Neuronal stem cell (in vitro differentiated cells): ENCODE data around the gene MTRF1L.

Source experiments
- DNase-seq: peaks from one replicate; pipeline ENCODE4 v3.0.0-alpha.2; 2013; ENCODE audit warnings: low spot score
- H2AFZ ChIP-seq: one replicate; pipeline ENCODE4 v1.6.1; 2013; ENCODE audit warnings: mild to moderate bottlenecking, low read length, inconsistent platforms
- H2AK5ac ChIP-seq: 2 replicates; pipeline ENCODE4 v1.6.1; 2013; ENCODE audit warnings: low read depth, mild to moderate bottlenecking, inconsistent platforms, low read length, moderate library complexity, mixed read lengths
- H2BK120ac ChIP-seq: 2 replicates; pipeline ENCODE4 v1.6.1; 2013; ENCODE audit warnings: low read depth, mild to moderate bottlenecking, inconsistent platforms, low read length, moderate library complexity, mixed read lengths
- H2BK12ac ChIP-seq: one replicate; pipeline ENCODE4 v1.6.1; 2013; ENCODE audit warnings: low read length, inconsistent platforms
- H2BK15ac ChIP-seq: 2 replicates; pipeline ENCODE4 v1.6.1; 2013; ENCODE audit warnings: mild to moderate bottlenecking, low read length, inconsistent platforms, mixed read lengths
- H2BK5ac ChIP-seq: one replicate; pipeline ENCODE4 v1.6.1; 2013; ENCODE audit warnings: inconsistent platforms, mild to moderate bottlenecking, low read length, moderate library complexity
- H3K14ac ChIP-seq: one replicate; pipeline ENCODE4 v1.6.1; 2013; ENCODE audit warnings: low read length, inconsistent platforms
- H3K18ac ChIP-seq: 2 replicates; pipeline ENCODE4 v1.6.1; 2013; ENCODE audit warnings: low read length, inconsistent platforms
- H3K23ac ChIP-seq: 2 replicates; pipeline ENCODE4 v1.6.1; 2013; ENCODE audit warnings: low read depth, mild to moderate bottlenecking, mixed read lengths, low read length, inconsistent platforms; ENCODE audit not compliant: poor library complexity
- H3K27ac ChIP-seq: replicated peaks from 3 replicates; pipeline ENCODE4 v1.5.1; 2013; ENCODE audit warnings: low read length, inconsistent platforms
- H3K27me3 ChIP-seq, 3 experiments: 2 replicates each; pipeline ENCODE4 v1.6.1; 2013; ENCODE audit warnings: low read length in 3 of 3, mild to moderate bottlenecking in 2 of 3, inconsistent platforms in 1 of 3, low read depth in 1 of 3, mixed read lengths in 1 of 3, moderate library complexity in 1 of 3; ENCODE audit not compliant: control insufficient read depth in 3 of 3, insufficient read depth in 3 of 3
- H3K36me3 ChIP-seq, 2 donors: replicated peaks in 1 of 2; 2 replicates each; pipeline ENCODE4 v1.6.1; 2013; ENCODE audit warnings: low read length in 2 of 2; ENCODE audit not compliant: control insufficient read depth in 2 of 2, insufficient read depth in 2 of 2
- H3K4ac ChIP-seq: 2 replicates; pipeline ENCODE4 v1.6.1; 2013; ENCODE audit warnings: inconsistent platforms, mild to moderate bottlenecking, low read length, moderate library complexity
- H3K4me1 ChIP-seq, 2 donors: 1 replicate in 1 of 2; 2 replicates in 1 of 2; pipeline ENCODE4 v1.6.1; 2013; ENCODE audit warnings: low read length in 2 of 2, low read depth in 1 of 2; ENCODE audit not compliant: control insufficient read depth in 2 of 2, insufficient read depth in 1 of 2
- H3K4me2 ChIP-seq: one replicate; pipeline ENCODE4 v1.6.1; 2013; ENCODE audit warnings: mild to moderate bottlenecking, low read length, inconsistent platforms; ENCODE audit not compliant: insufficient read depth, poor library complexity, severe bottlenecking
- H3K4me3 ChIP-seq, 2 donors: 2 replicates each; pipeline ENCODE4 v1.5.1; 2013; ENCODE audit warnings: low read length in 2 of 2, mild to moderate bottlenecking in 2 of 2, inconsistent platforms in 1 of 2, moderate library complexity in 1 of 2
- H3K79me1 ChIP-seq: one replicate; pipeline ENCODE4 v1.6.1; 2013; ENCODE audit warnings: low read depth, mild to moderate bottlenecking, inconsistent platforms, low read length, moderate library complexity
- H3K9ac ChIP-seq: one replicate; pipeline ENCODE4 v1.6.1; 2013; ENCODE audit warnings: mild to moderate bottlenecking, low read depth, low read length, inconsistent platforms; ENCODE audit not compliant: poor library complexity
- H3K9me3 ChIP-seq, 2 donors: replicated peaks in 1 of 2; 2 replicates each; pipeline versions ENCODE3 to v1.6.1; 2013; ENCODE audit warnings: low read length in 2 of 2, mild to moderate bottlenecking in 2 of 2, inconsistent platforms in 1 of 2, low read depth in 1 of 2, mixed read lengths in 1 of 2, moderate library complexity in 1 of 2; ENCODE audit not compliant: control insufficient read depth in 2 of 2, insufficient read depth in 1 of 2
- H4K8ac ChIP-seq: one replicate; pipeline ENCODE4 v1.6.1; 2013; ENCODE audit warnings: low read depth, mild to moderate bottlenecking, inconsistent platforms, low read length, moderate library complexity
- H4K91ac ChIP-seq: one replicate; pipeline ENCODE4 v1.6.1; 2013; ENCODE audit warnings: low read length, low read depth, mild to moderate bottlenecking, inconsistent platforms; ENCODE audit not compliant: poor library complexity
- WGBS, 2 donors: extraction: QIAGEN DNeasy Blood & Tissue Kit; methylation state at CpG; one replicate each; pipeline ENCODE4 v1.1.7; 2013; ENCODE audit warnings: missing lambda C conversion rate in 2 of 2, mixed read lengths in 1 of 2; ENCODE audit not compliant: insufficient read length in 2 of 2, insufficient replicate concordance in 1 of 2; ENCODE audit errors: extremely low coverage in 2 of 2; 5-methylcytosine and 5-hydroxymethylcytosine counted together

The MTRF1L gene

GRCh38 chr6:153045271-153045670 lies 42.8 kb upstream of the MTRF1L start:
- Histone ChIP-seq H3K4me3 (no peak overlapping the region), H3K9me3 (no peaks in the 10 kb centered on the region), H3K27ac (no peak overlapping the region), H2BK12ac (no peak overlapping the region), H3K79me1 (no peaks in the 10 kb centered on the region), H3K23ac (no peak overlapping the region), H2AFZ (no peak overlapping the region), H3K27me3 (no peaks in the 10 kb centered on the region), H3K18ac (no peak overlapping the region), H3K4me1 (peaks cover 0 to 3% of the 10 kb centered on the region in 2 donors), H3K4ac (no peak overlapping the region), H3K4me2 (no peak overlapping the region), H4K8ac (no peak overlapping the region), H3K14ac (no peak overlapping the region), H4K91ac (no peak overlapping the region), H2AK5ac (no peak overlapping the region), H2BK15ac (no peak overlapping the region), H3K9ac (no peak overlapping the region), H3K36me3 (peaks cover 0 to 8% of the 10 kb centered on the region in 2 donors), H2BK120ac (no peak overlapping the region), H2BK5ac (no peak overlapping the region)
- DNase-seq, result no peak

GRCh38 chr6:153044295-153044694 lies 41.8 kb upstream of the MTRF1L start:
- no CpG with 5 or more reads among the region's 4 CpGs for WGBS, 2 donors
- no peak overlapping the region for H3K4me2 ChIP-seq

DNA sequence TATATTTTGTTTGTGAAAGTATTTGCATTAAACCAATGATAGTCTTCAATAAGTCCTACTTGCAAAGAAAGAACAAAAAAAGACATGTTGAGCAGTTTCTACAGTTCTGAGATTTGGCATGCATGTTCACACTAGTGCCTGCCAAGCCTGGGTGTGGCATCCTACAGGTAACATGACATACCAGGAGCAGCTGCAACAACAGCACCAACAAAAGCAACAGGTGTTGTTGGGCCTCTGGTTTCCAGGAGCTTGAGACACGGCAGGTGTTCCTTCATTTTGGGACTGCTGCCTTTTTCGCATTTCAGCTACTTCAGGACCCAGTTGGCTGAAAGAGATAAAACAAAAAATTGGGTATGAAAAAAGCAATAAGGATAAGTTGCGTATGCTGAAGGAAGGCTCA lies 41.2 kb upstream of the MTRF1L start:
- WGBS, 2 donors, result no CpG with 5 or more reads among the region's 3 CpGs
- Histone ChIP-seq H4K91ac (no peak overlapping the region), H3K4me3 (no peak overlapping the region), H3K18ac (no peak overlapping the region), H3K9me3 (no peaks in the 10 kb centered on the region), H2BK15ac (no peak overlapping the region), H3K4me1 (peaks cover 0 to 3% of the 10 kb centered on the region in 2 donors), H2AFZ (no peak overlapping the region), H2BK12ac (no peak overlapping the region), H3K23ac (no peak overlapping the region), H3K27me3 (no peaks in the 10 kb centered on the region), H3K79me1 (no peaks in the 10 kb centered on the region), H4K8ac (no peak overlapping the region), H3K4me2 (no peak overlapping the region), H3K9ac (no peak overlapping the region), H2BK120ac (no peak overlapping the region), H3K36me3 (peaks cover 0 to 10% of the 10 kb centered on the region in 2 donors), H3K27ac (no peak overlapping the region), H3K14ac (no peak overlapping the region), H3K4ac (no peak overlapping the region), H2BK5ac (no peak overlapping the region), H2AK5ac (no peak overlapping the region)
- DNase-seq, result no peak

More at GRCh38 chr6:153044295-153044694, 41.8 kb upstream of the MTRF1L start:
- Histone ChIP-seq H3K27ac (no peak overlapping the region), H3K18ac (no peak overlapping the region), H2AFZ (no peak overlapping the region), H3K23ac (no peak overlapping the region), H4K8ac (no peak overlapping the region), H3K4me3 (no peak overlapping the region), H3K4ac (no peak overlapping the region), H3K9me3 (no peaks in the 10 kb centered on the region), H3K9ac (no peak overlapping the region), H3K79me1 (no peaks in the 10 kb centered on the region), H3K14ac (no peak overlapping the region), H3K4me1 (peaks cover 0 to 3% of the 10 kb centered on the region in 2 donors), H2AK5ac (no peak overlapping the region), H2BK12ac (no peak overlapping the region), H2BK15ac (no peak overlapping the region), H2BK5ac (no peak overlapping the region), H3K27me3 (no peaks in the 10 kb centered on the region), H2BK120ac (no peak overlapping the region), H4K91ac (no peak overlapping the region), H3K36me3 (peaks cover 0 to 10% of the 10 kb centered on the region in 2 donors)
- no peak for DNase-seq

- H3K36me3 ChIP-seq, result peaks cover 0 to 10% of the 10 kb centered on the region in 2 donors
- H2BK120ac ChIP-seq, result no peak overlapping the region
- no CpG with 5 or more reads among the region's 4 CpGs for WGBS, 2 donors
- no peak overlapping the region for H3K4me3 ChIP-seq
- H4K91ac ChIP-seq, result no peak overlapping the region
- no peak overlapping the region for H2BK12ac ChIP-seq
- H2BK5ac ChIP-seq, result no peak overlapping the region
- no peak overlapping the region for H3K18ac ChIP-seq
- H3K4ac ChIP-seq, result no peak overlapping the region
- H3K23ac ChIP-seq, result no peak overlapping the region
- H3K27ac ChIP-seq, result no peak overlapping the region
- no peaks in the 10 kb centered on the region for H3K9me3 ChIP-seq
- no peaks in the 10 kb centered on the region for H3K79me1 ChIP-seq
- H4K8ac ChIP-seq, result no peak overlapping the region
- no peak overlapping the region for H3K9ac ChIP-seq
- no peak overlapping the region for H3K14ac ChIP-seq
- no peak overlapping the region for H3K4me2 ChIP-seq
- no peak for DNase-seq
- no peak overlapping the region for H2AK5ac ChIP-seq
- H2AFZ ChIP-seq, result no peak overlapping the region
- H2BK15ac ChIP-seq, result no peak overlapping the region
- no peaks in the 10 kb centered on the region for H3K27me3 ChIP-seq
- no peaks in the 10 kb centered on the region for H3K4me1 ChIP-seq
Observed at GRCh38 chr6:153038378-153039057, 36.0 kb upstream of the MTRF1L start.
